ENCODE measurements around the gene CHRM1.

DNA sequence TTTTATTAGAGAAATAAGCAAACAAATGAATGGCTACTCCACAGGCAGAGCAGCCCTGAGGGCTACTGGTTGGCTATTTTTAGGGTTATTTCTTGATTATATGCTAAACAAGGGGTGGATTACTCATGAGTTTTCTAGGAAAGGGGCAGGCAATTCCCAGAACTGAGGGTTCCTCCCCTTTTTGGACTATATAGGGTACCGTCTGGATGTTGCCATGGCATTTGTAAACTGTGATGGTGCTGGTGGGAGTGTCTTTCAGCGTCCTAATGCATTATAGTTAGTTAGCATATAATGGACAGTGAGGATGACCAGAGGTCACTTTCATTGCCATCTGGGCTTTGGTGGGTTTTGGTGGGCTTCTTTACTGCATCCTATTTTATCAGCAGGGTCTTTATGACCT lies 44.4 kb upstream of the CHRM1 start:
- TF ChIP-seq, protein P1, sequence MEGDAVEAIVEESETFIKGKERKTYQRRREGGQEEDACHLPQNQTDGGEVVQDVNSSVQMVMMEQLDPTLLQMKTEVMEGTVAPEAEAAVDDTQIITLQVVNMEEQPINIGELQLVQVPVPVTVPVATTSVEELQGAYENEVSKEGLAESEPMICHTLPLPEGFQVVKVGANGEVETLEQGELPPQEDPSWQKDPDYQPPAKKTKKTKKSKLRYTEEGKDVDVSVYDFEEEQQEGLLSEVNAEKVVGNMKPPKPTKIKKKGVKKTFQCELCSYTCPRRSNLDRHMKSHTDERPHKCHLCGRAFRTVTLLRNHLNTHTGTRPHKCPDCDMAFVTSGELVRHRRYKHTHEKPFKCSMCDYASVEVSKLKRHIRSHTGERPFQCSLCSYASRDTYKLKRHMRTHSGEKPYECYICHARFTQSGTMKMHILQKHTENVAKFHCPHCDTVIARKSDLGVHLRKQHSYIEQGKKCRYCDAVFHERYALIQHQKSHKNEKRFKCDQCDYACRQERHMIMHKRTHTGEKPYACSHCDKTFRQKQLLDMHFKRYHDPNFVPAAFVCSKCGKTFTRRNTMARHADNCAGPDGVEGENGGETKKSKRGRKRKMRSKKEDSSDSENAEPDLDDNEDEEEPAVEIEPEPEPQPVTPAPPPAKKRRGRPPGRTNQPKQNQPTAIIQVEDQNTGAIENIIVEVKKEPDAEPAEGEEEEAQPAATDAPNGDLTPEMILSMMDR (IDR thresholded peaks at IDR 0.05): no peak
- TF ChIP-seq EP300 (IDR thresholded peaks at IDR 0.05): no peak
